Measurements from ENCODE around the gene BGLAP.

BGLAP gene

GRCh38 chr1:156259805-156260204 lies 17.8 kb downstream of the BGLAP start:
- Histone ChIP-seq H3K36me3 (replicated peaks; ENCODE audit: insufficient read depth, low read length) (peaks cover 32% of the 10 kb centered on the region), H3K79me2 (ENCODE audit: low read length) (0 out of 2 replicates have a peak, but pooled peaks cover 3% of the 10 kb centered on the region), H3K4me2 (ENCODE audit: low read depth, low read length) (no peak overlapping the region), H3F3A (ENCODE audit: insufficient read depth, low read length) (no peaks in the 10 kb centered on the region), H4K20me1 (ENCODE audit: insufficient read depth, low read length) (no peaks in the 10 kb centered on the region), H3K4me1 (ENCODE audit: low read length) (no peaks in the 10 kb centered on the region), H3K27me3 (replicated peaks; ENCODE audit: insufficient read depth, low read length) (no peaks in the 10 kb centered on the region), H3K9me2 (replicated peaks; ENCODE audit: insufficient read depth, low read length) (no peaks in the 10 kb centered on the region), H3K9ac (ENCODE audit: low read length) (no peak overlapping the region), H3K4me3 (ENCODE audit: low read length) (no peak overlapping the region), H3K9me3 (replicated peaks; ENCODE audit: insufficient read depth, low read length) (no peaks in the 10 kb centered on the region), H3K27ac (ENCODE audit: low read length) (no peak overlapping the region), H2AFZ (ENCODE audit: low read length) (no peak overlapping the region)
- no peak for DNase-seq
- peak; percentile 40 for TF ChIP-seq CTCF (IDR thresholded peaks at IDR 0.05; ENCODE audit: low read length)
- TF ChIP-seq EZH2 (optimal IDR thresholded peaks at IDR 0.05; ENCODE audit: low read depth, low read length): no peak
- TF ChIP-seq EZH2phosphoT487 (IDR thresholded peaks at IDR 0.05; ENCODE audit: low read length): no peak

DNA sequence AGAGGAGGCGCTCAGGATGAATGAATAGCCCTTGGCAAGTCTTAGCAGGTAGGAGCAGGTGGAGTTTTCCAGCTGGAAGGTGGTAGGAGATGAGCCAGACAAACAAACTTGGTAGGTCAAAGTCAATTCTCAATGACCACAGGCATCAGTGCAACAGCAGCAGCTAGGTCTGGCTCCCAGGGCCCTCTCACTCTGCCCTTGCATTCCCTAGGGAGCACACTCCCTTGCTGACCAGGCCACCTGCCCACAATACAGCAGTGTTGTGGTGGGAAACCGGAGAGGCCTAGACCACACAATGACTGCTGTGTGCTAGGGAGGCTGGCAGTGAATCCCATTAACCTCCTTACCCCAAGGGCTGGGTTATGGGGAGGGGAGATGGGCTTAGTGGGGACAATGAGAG lies 18.9 kb downstream of the BGLAP start:
- no peak overlapping the region for H3K4me3 ChIP-seq (ENCODE audit: low read length)
- no peak overlapping the region for H3K27ac ChIP-seq (ENCODE audit: low read length)
- no peak for TF ChIP-seq EZH2 (optimal IDR thresholded peaks at IDR 0.05; ENCODE audit: low read depth, low read length)
- H3K9me3 ChIP-seq (replicated peaks; ENCODE audit: insufficient read depth, low read length): no peaks in the 10 kb centered on the region
- no peaks in the 10 kb centered on the region for H3K9me2 ChIP-seq (replicated peaks; ENCODE audit: insufficient read depth, low read length)
- no peak for DNase-seq
- H2AFZ ChIP-seq (ENCODE audit: low read length): no peak overlapping the region
- peaks cover 32% of the 10 kb centered on the region for H3K36me3 ChIP-seq (replicated peaks; ENCODE audit: insufficient read depth, low read length)
- no peaks in the 10 kb centered on the region for H3K27me3 ChIP-seq (replicated peaks; ENCODE audit: insufficient read depth, low read length)
- no peaks in the 10 kb centered on the region for H4K20me1 ChIP-seq (ENCODE audit: insufficient read depth, low read length)
- 0 out of 2 replicates have a peak, but pooled peaks cover 9% of the 10 kb centered on the region for H3K79me2 ChIP-seq (ENCODE audit: low read length)
- no peaks in the 10 kb centered on the region for H3K4me1 ChIP-seq (ENCODE audit: low read length)
- H3K9ac ChIP-seq (ENCODE audit: low read length): no peak overlapping the region
- no peak overlapping the region for H3K4me2 ChIP-seq (ENCODE audit: low read depth, low read length)
- no peaks in the 10 kb centered on the region for H3F3A ChIP-seq (ENCODE audit: insufficient read depth, low read length)

DNA sequence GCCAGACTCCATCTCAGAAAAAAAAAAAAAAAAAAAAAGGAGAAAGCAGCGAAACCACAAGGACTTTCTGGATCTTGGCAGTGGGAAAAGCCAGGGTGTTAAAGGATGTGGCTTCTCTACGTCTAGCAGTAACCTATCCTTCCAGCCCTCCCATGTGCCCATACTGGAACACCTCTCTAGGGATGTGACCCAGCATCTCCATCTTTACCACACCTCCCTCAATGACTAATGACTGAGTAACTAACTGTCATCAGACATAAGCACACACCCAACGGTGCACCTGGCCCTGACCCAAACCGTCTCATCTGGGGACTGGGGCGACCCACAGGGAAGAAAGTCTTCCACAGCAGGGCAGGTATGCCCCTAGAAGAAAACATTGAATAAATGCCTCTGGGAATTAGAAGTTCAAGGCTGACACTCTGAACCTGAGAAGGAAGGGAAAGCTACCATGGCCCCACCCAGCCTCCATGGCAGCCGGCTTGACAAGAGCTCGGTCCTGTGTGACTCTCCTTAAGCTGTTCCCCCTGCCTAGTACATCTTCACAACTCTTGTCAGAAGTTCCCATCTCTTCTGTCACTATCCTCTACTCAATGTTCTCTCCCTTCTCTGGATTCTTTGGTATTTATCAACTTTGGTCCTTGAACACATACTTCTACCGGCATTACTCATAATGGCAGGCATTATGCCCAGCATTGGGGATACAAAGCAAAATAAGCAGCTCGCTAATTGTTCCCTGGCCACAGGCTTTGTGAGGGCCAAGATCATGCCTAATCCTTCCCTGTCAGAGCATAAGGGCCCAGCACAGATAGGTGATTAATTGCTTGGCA lies 20.7 kb downstream of the BGLAP start:
- Histone ChIP-seq H2AFZ (ENCODE audit: low read length) (no peak overlapping the region), H3K27me3 (replicated peaks; ENCODE audit: insufficient read depth, low read length) (no peaks in the 10 kb centered on the region), H3K9me3 (replicated peaks; ENCODE audit: insufficient read depth, low read length) (no peaks in the 10 kb centered on the region), H3K36me3 (replicated peaks; ENCODE audit: insufficient read depth, low read length) (peaks cover 44% of the 10 kb centered on the region), H4K20me1 (ENCODE audit: insufficient read depth, low read length) (no peaks in the 10 kb centered on the region), H3K9me2 (replicated peaks; ENCODE audit: insufficient read depth, low read length) (no peaks in the 10 kb centered on the region), H3K9ac (ENCODE audit: low read length) (no peak overlapping the region), H3F3A (ENCODE audit: insufficient read depth, low read length) (no peaks in the 10 kb centered on the region), H3K4me3 (ENCODE audit: low read length) (no peak overlapping the region), H3K79me2 (ENCODE audit: low read length) (0 out of 2 replicates have a peak, but pooled peaks cover 9% of the 10 kb centered on the region), H3K4me2 (ENCODE audit: low read depth, low read length) (no peak overlapping the region), H3K4me1 (ENCODE audit: low read length) (no peaks in the 10 kb centered on the region), H3K27ac (ENCODE audit: low read length) (no peak overlapping the region)
- no peak for DNase-seq
- TF ChIP-seq CTCF (IDR thresholded peaks at IDR 0.05; ENCODE audit: low read length): no peak
- no peak for TF ChIP-seq EZH2 (optimal IDR thresholded peaks at IDR 0.05; ENCODE audit: low read depth, low read length)
- no peak for TF ChIP-seq EZH2phosphoT487 (IDR thresholded peaks at IDR 0.05; ENCODE audit: low read length)

DNA sequence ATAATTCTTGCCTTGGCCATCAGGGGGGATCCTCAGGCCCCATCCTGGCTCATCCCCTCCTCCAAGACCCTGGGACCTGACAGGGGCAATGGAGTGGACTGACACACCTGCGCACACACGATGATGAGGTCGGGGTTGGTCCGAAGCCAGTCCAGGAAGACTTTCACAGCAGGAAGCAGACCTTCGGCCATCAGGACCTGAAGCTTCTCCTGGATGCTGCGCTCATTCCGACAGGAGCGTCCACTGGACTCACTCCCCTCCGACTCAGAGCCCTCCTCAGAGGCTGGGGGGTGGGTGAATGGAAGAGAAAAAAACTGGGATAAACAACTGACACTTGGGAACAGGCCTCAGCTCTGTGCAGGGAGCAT lies 21.3 kb downstream of the BGLAP start:
- Histone ChIP-seq H3F3A (ENCODE audit: insufficient read depth, low read length) (no peaks in the 10 kb centered on the region), H3K4me2 (ENCODE audit: low read depth, low read length) (no peak overlapping the region), H3K79me2 (ENCODE audit: low read length) (0 out of 2 replicates have a peak, but pooled peaks cover 9% of the 10 kb centered on the region), H3K9me3 (replicated peaks; ENCODE audit: insufficient read depth, low read length) (no peaks in the 10 kb centered on the region), H3K4me1 (ENCODE audit: low read length) (no peaks in the 10 kb centered on the region), H3K9me2 (replicated peaks; ENCODE audit: insufficient read depth, low read length) (no peaks in the 10 kb centered on the region), H3K9ac (ENCODE audit: low read length) (no peak overlapping the region), H3K4me3 (ENCODE audit: low read length) (no peak overlapping the region), H2AFZ (ENCODE audit: low read length) (no peak overlapping the region), H3K27ac (ENCODE audit: low read length) (no peak overlapping the region), H3K27me3 (replicated peaks; ENCODE audit: insufficient read depth, low read length) (no peaks in the 10 kb centered on the region), H3K36me3 (replicated peaks; ENCODE audit: insufficient read depth, low read length) (peaks cover 47% of the 10 kb centered on the region), H4K20me1 (ENCODE audit: insufficient read depth, low read length) (no peaks in the 10 kb centered on the region)
- no peak for DNase-seq
- TF ChIP-seq EZH2 (optimal IDR thresholded peaks at IDR 0.05; ENCODE audit: low read depth, low read length) (no peak), EZH2phosphoT487 (IDR thresholded peaks at IDR 0.05; ENCODE audit: low read length) (no peak), CTCF (IDR thresholded peaks at IDR 0.05; ENCODE audit: low read length) (no peak)

Data from MM.1S (cell line).